Measurements from ENCODE around the gene ORM1.

ORM1 gene

DNA sequence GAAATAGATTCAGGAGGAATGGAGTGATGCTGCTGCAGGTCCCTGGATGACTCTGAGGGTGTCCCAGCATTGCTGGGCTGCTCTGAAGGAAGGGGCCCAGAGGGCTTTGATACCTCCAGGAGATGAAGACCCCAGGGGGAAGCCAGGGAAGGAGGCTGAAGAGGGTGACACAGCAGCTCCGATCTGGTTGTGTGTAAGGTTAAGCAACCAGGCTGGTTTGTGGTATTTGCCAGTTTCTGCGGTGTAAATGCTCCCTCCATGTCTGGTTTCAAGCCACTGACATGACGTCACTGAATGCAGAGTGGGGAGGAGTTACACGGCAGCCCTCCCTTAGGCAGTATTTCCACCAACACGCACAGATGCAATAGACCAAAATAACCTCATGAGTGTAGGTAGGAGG lies 40.0 kb upstream of the ORM1 start:
- no peak for DNase-seq (ENCODE audit: low read depth)
- TF ChIP-seq, protein P1, sequence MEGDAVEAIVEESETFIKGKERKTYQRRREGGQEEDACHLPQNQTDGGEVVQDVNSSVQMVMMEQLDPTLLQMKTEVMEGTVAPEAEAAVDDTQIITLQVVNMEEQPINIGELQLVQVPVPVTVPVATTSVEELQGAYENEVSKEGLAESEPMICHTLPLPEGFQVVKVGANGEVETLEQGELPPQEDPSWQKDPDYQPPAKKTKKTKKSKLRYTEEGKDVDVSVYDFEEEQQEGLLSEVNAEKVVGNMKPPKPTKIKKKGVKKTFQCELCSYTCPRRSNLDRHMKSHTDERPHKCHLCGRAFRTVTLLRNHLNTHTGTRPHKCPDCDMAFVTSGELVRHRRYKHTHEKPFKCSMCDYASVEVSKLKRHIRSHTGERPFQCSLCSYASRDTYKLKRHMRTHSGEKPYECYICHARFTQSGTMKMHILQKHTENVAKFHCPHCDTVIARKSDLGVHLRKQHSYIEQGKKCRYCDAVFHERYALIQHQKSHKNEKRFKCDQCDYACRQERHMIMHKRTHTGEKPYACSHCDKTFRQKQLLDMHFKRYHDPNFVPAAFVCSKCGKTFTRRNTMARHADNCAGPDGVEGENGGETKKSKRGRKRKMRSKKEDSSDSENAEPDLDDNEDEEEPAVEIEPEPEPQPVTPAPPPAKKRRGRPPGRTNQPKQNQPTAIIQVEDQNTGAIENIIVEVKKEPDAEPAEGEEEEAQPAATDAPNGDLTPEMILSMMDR (IDR thresholded peaks at IDR 0.05; ENCODE audit: low read depth, low read length, missing control alignments) = no peak

DNA sequence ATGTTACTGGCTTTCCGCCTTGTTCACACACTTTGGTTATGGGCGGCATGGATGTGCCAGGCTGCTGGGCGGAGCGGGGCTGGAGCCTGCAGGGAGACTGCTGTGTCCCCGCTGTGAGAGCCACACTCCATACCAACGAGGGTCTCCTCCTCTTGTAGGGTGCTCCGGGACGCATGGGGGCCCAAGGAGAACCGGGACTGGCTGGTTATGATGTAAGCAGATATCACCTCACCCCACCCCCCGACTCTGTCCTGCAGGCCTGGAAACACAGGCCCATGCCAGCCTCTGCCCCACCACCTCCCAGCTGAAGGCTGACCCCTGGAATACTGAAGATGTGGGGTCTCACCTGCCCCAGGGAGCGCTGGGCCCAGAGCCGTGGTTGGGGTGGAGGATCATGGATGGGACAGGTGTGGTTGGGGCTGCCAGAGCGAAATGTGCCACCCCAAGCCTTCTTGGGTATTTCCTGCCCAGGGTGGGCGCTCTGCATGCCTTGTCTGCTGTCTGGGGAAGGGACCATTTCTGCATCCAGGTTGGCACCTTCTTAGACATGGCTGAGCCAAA lies 39.3 kb upstream of the ORM1 start:
- no peak for DNase-seq (ENCODE audit: low read depth)
- no peak overlapping the region for H3K4me3 ChIP-seq (ENCODE audit: low read depth, low read length)
- TF ChIP-seq, protein P1 (IDR thresholded peaks at IDR 0.05; ENCODE audit: low read depth, low read length, missing control alignments) = no peak

More for the DNA sequence above, 40.0 kb upstream of the ORM1 start:
- H3K4me3 ChIP-seq (ENCODE audit: low read depth, low read length) = no peak overlapping the region

DNA sequence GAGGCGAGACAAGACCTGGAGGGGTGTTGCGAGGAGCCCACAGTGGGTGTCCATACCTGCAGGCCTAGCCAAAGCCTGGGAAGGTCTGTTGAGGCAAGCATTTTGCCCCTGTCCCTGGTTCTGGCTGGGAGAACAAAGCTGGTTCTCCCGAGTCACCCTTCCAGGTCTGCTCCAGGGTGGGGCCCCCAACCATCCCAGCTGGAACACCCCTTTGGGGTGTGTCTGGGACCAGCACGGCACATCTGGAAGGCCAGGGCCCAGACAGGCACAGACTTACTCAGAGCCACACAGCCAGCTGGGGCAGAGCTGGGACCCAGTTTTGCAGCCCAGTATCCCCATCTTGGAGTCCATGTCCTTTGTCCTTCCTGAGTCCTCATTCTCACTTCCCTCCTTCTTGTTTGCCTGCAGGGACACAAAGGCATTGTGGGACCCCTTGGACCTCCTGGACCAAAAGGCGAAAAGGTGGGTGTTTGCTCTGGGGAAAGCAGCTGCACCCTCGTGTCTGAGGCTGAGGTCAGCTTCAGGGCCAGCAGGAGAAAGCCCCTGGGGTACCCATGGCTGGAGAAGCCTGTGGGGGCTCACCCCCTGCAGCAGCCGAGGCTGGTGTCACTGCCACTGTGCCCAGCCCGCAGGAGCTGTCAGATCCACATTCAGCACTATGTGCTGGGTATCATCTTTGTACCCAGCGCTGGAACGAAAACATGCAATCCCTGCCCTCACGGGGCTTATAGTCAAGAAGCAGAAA lies 38.4 kb upstream of the ORM1 start:
- no peak for DNase-seq (ENCODE audit: low read depth)

DNA sequence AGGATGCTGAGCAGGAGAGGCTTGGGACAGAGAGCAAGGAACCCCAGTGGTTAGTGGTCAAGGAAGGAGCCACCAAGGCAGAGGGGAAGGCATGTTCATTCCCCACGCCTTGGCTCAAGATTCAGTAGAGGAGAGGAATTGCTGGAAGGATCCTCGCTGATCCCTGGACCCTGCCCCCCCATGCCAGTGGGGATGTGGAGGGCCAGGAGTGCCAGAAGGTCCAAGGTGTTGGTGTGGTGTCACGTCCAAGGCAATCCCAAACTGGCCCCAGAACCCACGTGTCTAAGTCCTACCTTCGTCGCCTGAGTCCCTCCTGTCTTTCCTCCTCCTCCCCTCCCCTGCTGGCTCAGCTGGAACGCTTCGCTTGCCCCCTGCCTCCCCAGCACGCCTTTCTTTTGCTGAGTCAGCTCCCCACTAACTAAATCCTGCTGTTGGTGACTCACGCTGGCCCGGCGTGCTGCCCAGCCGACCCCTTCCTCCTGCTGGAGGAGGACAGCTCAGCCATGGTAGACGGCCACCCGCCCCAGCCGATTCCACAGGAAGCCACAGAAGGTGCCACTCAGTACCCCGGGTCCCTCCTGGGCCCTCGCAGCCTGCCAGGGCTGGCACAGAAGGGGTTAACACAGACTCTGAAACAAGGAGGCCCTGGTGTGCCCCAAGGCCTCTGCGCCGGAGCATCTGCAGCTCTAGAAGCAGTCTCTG lies 37.6 kb upstream of the ORM1 start:
- DNase-seq (ENCODE audit: low read depth) = no peak
- TF ChIP-seq, protein P1 (IDR thresholded peaks at IDR 0.05; ENCODE audit: low read depth, low read length, missing control alignments) = no peak
- no peak overlapping the region for H3K4me3 ChIP-seq (ENCODE audit: low read depth, low read length)

More for the DNA sequence above, 38.4 kb upstream of the ORM1 start:
- TF ChIP-seq, protein P1 (IDR thresholded peaks at IDR 0.05; ENCODE audit: low read depth, low read length, missing control alignments) = no peak
- no peak overlapping the region for H3K4me3 ChIP-seq (ENCODE audit: low read depth, low read length)

DNA sequence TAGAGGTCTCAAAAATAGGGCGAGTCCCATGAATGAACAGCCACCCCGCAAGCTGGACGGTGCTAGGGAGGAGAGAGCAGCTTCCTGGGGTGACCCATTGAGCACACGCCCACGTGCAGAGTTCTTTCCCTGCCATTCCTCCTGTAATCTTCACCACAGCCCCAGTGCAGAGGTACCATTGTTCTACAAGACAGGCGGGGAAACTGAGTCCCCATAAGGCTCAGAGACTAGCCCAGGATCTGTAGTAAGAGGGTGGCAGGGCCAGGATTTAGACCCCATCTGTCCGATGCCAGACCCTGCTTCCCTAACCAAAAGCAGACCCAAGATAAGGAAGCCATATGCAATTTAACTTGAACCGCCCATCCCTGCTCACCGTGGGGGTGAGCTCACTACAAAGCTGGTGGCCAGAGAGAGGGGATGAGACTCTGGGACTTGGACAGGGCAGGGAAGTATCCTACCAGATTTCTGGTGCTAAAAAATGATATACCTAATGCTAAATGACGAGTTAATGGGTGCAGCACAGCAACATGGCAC lies 36.7 kb upstream of the ORM1 start:
- H3K4me3 ChIP-seq (ENCODE audit: low read depth, low read length) = no peak overlapping the region
- no peak for DNase-seq (ENCODE audit: low read depth)
- TF ChIP-seq, protein P1 (IDR thresholded peaks at IDR 0.05; ENCODE audit: low read depth, low read length, missing control alignments) = no peak

DNA sequence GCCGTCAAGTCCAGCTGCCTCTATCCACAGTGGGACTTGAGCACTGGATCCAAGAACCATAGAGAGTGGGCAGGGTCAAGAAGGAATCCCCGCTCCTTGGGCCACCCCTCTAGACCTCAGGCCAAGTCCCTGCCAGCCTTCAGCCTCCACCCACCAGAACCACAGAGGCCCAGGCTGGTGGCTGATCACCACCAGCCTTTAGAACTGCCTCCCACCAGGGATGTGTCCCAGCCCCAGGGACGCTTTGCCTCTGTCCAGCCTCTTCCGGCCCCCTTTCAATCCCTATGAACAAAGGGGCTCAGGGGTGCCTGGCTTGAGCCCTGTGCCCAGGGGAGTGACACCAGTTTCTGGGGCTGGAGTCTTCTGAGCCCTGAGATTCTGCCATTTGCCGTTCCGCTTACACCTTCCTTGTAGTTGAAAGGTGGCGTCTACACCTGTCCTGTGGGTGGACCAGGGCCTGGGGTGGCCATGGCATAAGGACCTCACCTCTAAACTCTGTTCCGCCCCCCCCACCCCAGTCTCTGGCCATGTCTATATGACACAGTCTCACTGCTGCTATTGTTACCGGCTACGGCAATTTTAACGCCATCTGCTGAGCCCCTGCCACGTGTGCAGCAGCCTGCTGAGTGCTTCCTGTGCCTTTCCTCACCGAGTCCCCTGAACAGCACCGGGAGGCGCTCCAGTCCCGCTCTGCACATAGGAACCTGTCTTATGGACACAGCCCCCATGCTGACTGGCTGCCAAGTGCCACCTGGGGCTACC lies 35.7 kb upstream of the ORM1 start:
- no peak overlapping the region for H3K4me3 ChIP-seq (ENCODE audit: low read depth, low read length)
- no peak for DNase-seq (ENCODE audit: low read depth)
- TF ChIP-seq, protein P1 (IDR thresholded peaks at IDR 0.05; ENCODE audit: low read depth, low read length, missing control alignments) = no peak

Measured in GM12864 (cell line).